ENCODE results near the gene GRAMD1B.

GRAMD1B gene

GRCh38 chr11:123413636-123414035 is 16.4 kb upstream of the GRAMD1B start:
- no peak for TF ChIP-seq CTCF (IDR thresholded peaks at IDR 0.05; ENCODE audit: insufficient read depth, low read length, poor library complexity, severe bottlenecking)
- H3K36me3 ChIP-seq (ENCODE audit: control insufficient read depth, insufficient read depth, low read length) = no peaks in the 10 kb centered on the region
- no peak overlapping the region for H3K4me3 ChIP-seq (replicated peaks; ENCODE audit: low read depth, low read length)
- H3K27me3 ChIP-seq (replicated peaks; ENCODE audit: control insufficient read depth, insufficient read depth, low read length) = no peaks in the 10 kb centered on the region
- no peak for DNase-seq (ENCODE audit: extremely low read depth, insufficient read length)

- no peak overlapping the region for H3K4me3 ChIP-seq (replicated peaks; ENCODE audit: low read depth, low read length)
- H3K27me3 ChIP-seq (replicated peaks; ENCODE audit: control insufficient read depth, insufficient read depth, low read length) = no peaks in the 10 kb centered on the region
- no peak for TF ChIP-seq CTCF (IDR thresholded peaks at IDR 0.05; ENCODE audit: insufficient read depth, low read length, poor library complexity, severe bottlenecking)
- DNase-seq (ENCODE audit: extremely low read depth, insufficient read length) = no peak
- H3K36me3 ChIP-seq (ENCODE audit: control insufficient read depth, insufficient read depth, low read length) = no peaks in the 10 kb centered on the region
Observed at GRCh38 chr11:123416566-123416965, 13.5 kb upstream of the GRAMD1B start.

GRCh38 chr11:123418351-123419114 is 11.5 kb upstream of the GRAMD1B start:
- H3K4me3 ChIP-seq (replicated peaks; ENCODE audit: low read depth, low read length) = no peak overlapping the region
- no peak for DNase-seq (ENCODE audit: extremely low read depth, insufficient read length)
- H3K36me3 ChIP-seq (ENCODE audit: control insufficient read depth, insufficient read depth, low read length) = no peaks in the 10 kb centered on the region
- TF ChIP-seq CTCF (IDR thresholded peaks at IDR 0.05; ENCODE audit: insufficient read depth, low read length, poor library complexity, severe bottlenecking) = no peak
- no peaks in the 10 kb centered on the region for H3K27me3 ChIP-seq (replicated peaks; ENCODE audit: control insufficient read depth, insufficient read depth, low read length)

GRCh38 chr11:123419731-123420452 is 10.2 kb upstream of the GRAMD1B start:
- H3K36me3 ChIP-seq (ENCODE audit: control insufficient read depth, insufficient read depth, low read length) = no peaks in the 10 kb centered on the region
- H3K4me3 ChIP-seq (replicated peaks; ENCODE audit: low read depth, low read length) = no peak overlapping the region
- no peak for TF ChIP-seq CTCF (IDR thresholded peaks at IDR 0.05; ENCODE audit: insufficient read depth, low read length, poor library complexity, severe bottlenecking)
- no peak for DNase-seq (ENCODE audit: extremely low read depth, insufficient read length)
- no peaks in the 10 kb centered on the region for H3K27me3 ChIP-seq (replicated peaks; ENCODE audit: control insufficient read depth, insufficient read depth, low read length)

GRCh38 chr11:123421589-123421988 is 8.5 kb upstream of the GRAMD1B start:
- TF ChIP-seq CTCF (IDR thresholded peaks at IDR 0.05; ENCODE audit: insufficient read depth, low read length, poor library complexity, severe bottlenecking) = no peak
- Histone ChIP-seq H3K27me3 (replicated peaks; ENCODE audit: control insufficient read depth, insufficient read depth, low read length) (no peaks in the 10 kb centered on the region; the same call in 1 of the 2 replicates), H3K4me3 (replicated peaks; ENCODE audit: low read depth, low read length) (no peak overlapping the region), H3K36me3 (ENCODE audit: control insufficient read depth, insufficient read depth, low read length) (no peaks in the 10 kb centered on the region)
- DNase-seq (ENCODE audit: extremely low read depth, insufficient read length) = no peak

Measured in GM06990 (cell line).